MM.1S (cell line): ENCODE measurements around the gene NFU1.
"Not testable (repeated sequence)": the region's sequence is repeated elsewhere in the genome, so short reads cannot be mapped to it uniquely, and the experiment has no call there.

ENCODE experiments used
- DNase-seq: peaks from one replicate; pipeline ENCODE4 v3.0.0-alpha.2; 2015
- H2AFZ ChIP-seq: fragments of 300-600 bp; sonication (generic); 2 replicates; pipeline ENCODE4 v1.6.0; 2016; ENCODE audit warnings: antibody characterized with exemption, low read length
- H3F3A ChIP-seq: fragments of 300-600 bp; sonication (generic); 2 replicates; pipeline ENCODE4 v1.6.1; 2016; ENCODE audit warnings: mild to moderate bottlenecking, antibody characterized with exemption, low read length, moderate library complexity, mixed read lengths; ENCODE audit not compliant: insufficient read depth
- H3K27ac ChIP-seq: fragments of 300-600 bp; sonication (generic); 2 replicates; pipeline ENCODE4 v1.5.1; 2016; ENCODE audit warnings: mild to moderate bottlenecking, low read length
- H3K27me3 ChIP-seq: fragments of 300-600 bp; sonication (generic); replicated peaks from 2 replicates; pipeline ENCODE4 v1.6.0; 2016; ENCODE audit warnings: low read length; ENCODE audit not compliant: insufficient read depth
- H3K36me3 ChIP-seq: fragments of 300-600 bp; sonication (generic); replicated peaks from 2 replicates; pipeline ENCODE4 v1.6.1; 2016; ENCODE audit warnings: mild to moderate bottlenecking, low read length, mixed read lengths; ENCODE audit not compliant: insufficient read depth
- H3K4me1 ChIP-seq: fragments of 300-600 bp; sonication (generic); 2 replicates; pipeline ENCODE4 v1.6.1; 2016; ENCODE audit warnings: low read length, mixed read lengths
- H3K4me2 ChIP-seq: fragments of 300-600 bp; sonication (generic); 2 replicates; pipeline ENCODE4 v1.6.0; 2016; ENCODE audit warnings: low read depth, low read length
- H3K4me3 ChIP-seq: fragments of 300-600 bp; sonication (generic); 2 replicates; pipeline ENCODE4 v1.5.1; 2016; ENCODE audit warnings: low read length, mixed read lengths
- H3K79me2 ChIP-seq: fragments of 300-600 bp; sonication (generic); 2 replicates; pipeline ENCODE4 v1.6.1; 2016; ENCODE audit warnings: mixed run types, low read length, mixed read lengths
- H3K9ac ChIP-seq: fragments of 300-600 bp; sonication (generic); 2 replicates; pipeline ENCODE4 v1.6.1; 2016; ENCODE audit warnings: low read length, mixed read lengths
- H3K9me2 ChIP-seq: fragments of 300-600 bp; sonication (generic); replicated peaks from 2 replicates; pipeline ENCODE4 v1.6.1; 2016; ENCODE audit warnings: mild to moderate bottlenecking, low read length, mixed read lengths; ENCODE audit not compliant: insufficient read depth
- H3K9me3 ChIP-seq: fragments of 300-600 bp; sonication (generic); replicated peaks from 2 replicates; pipeline ENCODE4 v1.6.1; 2016; ENCODE audit warnings: mild to moderate bottlenecking, low read length, mixed read lengths; ENCODE audit not compliant: insufficient read depth
- H4K20me1 ChIP-seq: fragments of 300-600 bp; sonication (generic); 2 replicates; pipeline ENCODE4 v1.6.1; 2016; ENCODE audit warnings: mild to moderate bottlenecking, low read length, moderate library complexity, mixed read lengths; ENCODE audit not compliant: insufficient read depth
- CTCF ChIP-seq: fragments of 300-600 bp; sonication (generic); IDR thresholded peaks from 2 replicates; pipeline ENCODE4 v1.5.1; 2016; ENCODE audit warnings: antibody characterized with exemption, low read length, mixed read lengths
- EZH2 ChIP-seq: fragments of 300-600 bp; sonication (generic); optimal IDR thresholded peaks from 2 replicates; pipeline ENCODE3; 2017; ENCODE audit warnings: low read depth, mild to moderate bottlenecking, antibody characterized with exemption, low read length, mixed read lengths
- EZH2phosphoT487 ChIP-seq: fragments of 300-600 bp; sonication (generic); IDR thresholded peaks from 2 replicates; pipeline ENCODE4 v1.6.1; 2018; ENCODE audit warnings: antibody characterized with exemption, low read length

The NFU1 gene

GRCh38 chr2:69422198-69422597 is 15.0 kb downstream of the NFU1 start:
- H3K4me2 ChIP-seq: no peak overlapping the region; the same call in 1 of the 2 replicates
- no peaks in the 10 kb centered on the region for H4K20me1 ChIP-seq
- H3F3A ChIP-seq: no peaks in the 10 kb centered on the region
- TF ChIP-seq EZH2phosphoT487 (no peak), EZH2 (no peak), CTCF (no peak)
- H3K9me2 ChIP-seq: no peaks in the 10 kb centered on the region
- no peak overlapping the region for H3K27ac ChIP-seq
- no peak overlapping the region for H2AFZ ChIP-seq
- H3K9me3 ChIP-seq: no peaks in the 10 kb centered on the region
- no peak overlapping the region for H3K4me3 ChIP-seq
- DNase-seq: no peak
- no peak overlapping the region for H3K9ac ChIP-seq
- H3K27me3 ChIP-seq: no peaks in the 10 kb centered on the region
- H3K79me2 ChIP-seq: no peaks in the 10 kb centered on the region
- no peaks in the 10 kb centered on the region for H3K36me3 ChIP-seq
- H3K4me1 ChIP-seq: peaks cover 8% of the 10 kb centered on the region

- not testable (repeated sequence) for H3K9ac ChIP-seq, H3K4me2 ChIP-seq, H3F3A ChIP-seq, H4K20me1 ChIP-seq, H3K4me3 ChIP-seq, H3K36me3 ChIP-seq, H3K27me3 ChIP-seq, H2AFZ ChIP-seq, H3K9me3 ChIP-seq, DNase-seq, H3K4me1 ChIP-seq, H3K27ac ChIP-seq, H3K79me2 ChIP-seq, H3K9me2 ChIP-seq
Measured at GRCh38 chr2:69419111-69419510, 18.1 kb downstream of the NFU1 start.

DNA sequence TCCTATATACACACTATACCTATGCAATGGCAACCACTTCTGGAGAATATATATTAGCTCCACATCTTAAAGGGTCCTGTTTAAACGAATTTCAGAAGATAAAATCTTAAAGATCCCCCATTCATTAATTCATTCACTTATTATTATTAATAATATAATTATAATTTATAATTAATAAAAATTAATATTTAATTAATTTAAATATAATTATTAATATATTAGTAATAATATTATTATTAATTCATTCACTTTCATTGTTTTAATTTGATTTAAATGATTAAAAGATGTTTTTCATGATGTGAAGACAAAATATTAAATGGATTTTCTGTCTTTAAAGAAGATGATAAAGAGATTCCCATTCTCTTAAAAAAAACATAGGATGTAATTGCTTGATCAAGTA is 21.1 kb downstream of the NFU1 start:
- Histone ChIP-seq H3K9me3 (no peaks in the 10 kb centered on the region), H3K27ac (no peak overlapping the region), H3F3A (no peaks in the 10 kb centered on the region), H3K27me3 (no peaks in the 10 kb centered on the region), H3K36me3 (no peaks in the 10 kb centered on the region; the same call in 1 of the 2 replicates), H3K9me2 (no peaks in the 10 kb centered on the region), H3K9ac (no peak overlapping the region), H3K79me2 (no peaks in the 10 kb centered on the region), H3K4me3 (no peak overlapping the region), H3K4me2 (no peak overlapping the region), H4K20me1 (no peaks in the 10 kb centered on the region), H2AFZ (no peak overlapping the region), H3K4me1 (no peaks in the 10 kb centered on the region)
- DNase-seq: no peak
- TF ChIP-seq EZH2: no peak
- TF ChIP-seq EZH2phosphoT487: no peak
- TF ChIP-seq CTCF: no peak

DNA sequence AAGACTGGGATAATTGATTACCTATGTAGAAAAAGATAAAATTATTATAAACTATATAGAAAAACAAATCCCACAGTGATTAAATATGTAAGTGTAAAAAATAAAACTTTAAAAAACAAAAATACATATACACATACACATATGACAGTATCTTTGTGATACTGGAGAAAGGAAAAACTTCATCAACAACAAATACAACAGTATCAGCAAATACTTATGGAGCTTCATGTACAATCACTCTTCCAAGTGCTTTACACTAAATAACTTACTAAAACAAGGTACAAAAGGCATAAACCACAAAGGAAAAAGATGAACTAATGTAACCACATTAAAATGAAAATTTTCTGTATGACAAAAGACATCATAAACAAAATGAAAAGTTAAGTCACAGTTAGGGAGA is 26.1 kb downstream of the NFU1 start:
- TF ChIP-seq EZH2phosphoT487 (no peak), CTCF (no peak), EZH2 (no peak)
- H3K9me3 ChIP-seq: no peaks in the 10 kb centered on the region
- H3K9ac ChIP-seq: no peak overlapping the region
- no peak for DNase-seq
- H3K4me3 ChIP-seq: no peak overlapping the region
- no peaks in the 10 kb centered on the region for H3K9me2 ChIP-seq
- no peaks in the 10 kb centered on the region; the same call in 1 of the 2 replicates for H3K36me3 ChIP-seq
- H3K4me2 ChIP-seq: no peak overlapping the region
- no peaks in the 10 kb centered on the region for H4K20me1 ChIP-seq
- no peaks in the 10 kb centered on the region for H3K4me1 ChIP-seq
- no peak overlapping the region for H3K27ac ChIP-seq
- H3K79me2 ChIP-seq: no peaks in the 10 kb centered on the region
- no peak overlapping the region for H2AFZ ChIP-seq
- H3F3A ChIP-seq: no peaks in the 10 kb centered on the region
- no peaks in the 10 kb centered on the region for H3K27me3 ChIP-seq
